Measurements from ENCODE around the gene CSNK2B. TPM values are rescaled to one million over a fixed set of nuclear protein-coding genes. Genes with fewer than 3 reads are reported as not detected.
A peak's percentile ranks its signal among the peaks of the same experiment; 100 is the strongest.

CSNK2B gene
- total RNA-seq, 8 experiments from 2014 or later = 112 to 225 (median 167) TPM

- in situ Hi-C loops (cut with MboI; ENCODE audit: low pct_unique_long_range_greater_than_20kb in 2 of 9, low sequenced_read_pairs in 9 of 9, unreplicated experiment in 9 of 9) = no loop called here
- Histone ChIP-seq H3K4me3 (no peak overlapping the region), H3K4me1 (replicated peaks in 1 of 2) (peaks cover 9 to 12% of the 10 kb centered on the region in 2 donors), H3K27ac (no peak overlapping the region)
- peak; percentile 34 to 82 (median 68) for ATAC-seq (replicated peaks in 6 of 8)
- 0 to 17% (median 0%) methylated on average over 1 of the region's 5 CpGs; no CpG with 5 or more reads in 7 of the 10 experiments for WGBS, 10 experiments
These were observed 48.3 kb downstream of the CSNK2B start for GRCh38 chr6:31713991-31714684.

GRCh38 chr6:31715022-31715958, 49.4 kb downstream of the CSNK2B start, which contains the start of gene LY6G6D:
Gene LY6G6D, plus strand, starts transcription at chr6:31715348. Its CDS starts 8 bp downstream, at chr6:31715356.
- 33 to 100% (median 73%) methylated on average over 1 to 4 of the region's 16 CpGs; no CpG with 5 or more reads in 4 of the 10 experiments for WGBS, 10 experiments
- no peak for ATAC-seq (replicated peaks in 6 of 8)
- Histone ChIP-seq H3K4me3 (no peak within 1 kb of the TSS), H3K4me1 (replicated peaks in 1 of 2) (peaks cover 9 to 12% of the 10 kb centered on the region in 2 donors), H3K27ac (no peak within 1 kb of the TSS)
- in situ Hi-C loops (cut with MboI; ENCODE audit: low pct_unique_long_range_greater_than_20kb in 2 of 9, low sequenced_read_pairs in 9 of 9, unreplicated experiment in 9 of 9) = no loop called here

GRCh38 chr6:31717499-31718222, 51.8 kb downstream of the CSNK2B start:
- H3K4me3 ChIP-seq = no peak overlapping the region
- in situ Hi-C loops (cut with MboI; ENCODE audit: low pct_unique_long_range_greater_than_20kb in 2 of 9, low sequenced_read_pairs in 9 of 9, unreplicated experiment in 9 of 9) = no loop called here
- no peak overlapping the region for H3K27ac ChIP-seq
- WGBS, 10 experiments = 60 to 100% (median 78%) methylated on average over 1 to 7 of the region's 10 CpGs; no CpG with 5 or more reads in 2 of the 10 experiments
- no peak for ATAC-seq (replicated peaks in 6 of 8)
- H3K4me1 ChIP-seq (replicated peaks in 1 of 2) = peaks cover 9 to 12% of the 10 kb centered on the region in 2 donors

- in situ Hi-C loops (cut with MboI; ENCODE audit: low pct_unique_long_range_greater_than_20kb in 2 of 9, low sequenced_read_pairs in 9 of 9, unreplicated experiment in 9 of 9) = no loop called here
- no peak overlapping the region for H3K27ac ChIP-seq
- no peak overlapping the region for H3K4me3 ChIP-seq
- ATAC-seq (replicated peaks in 6 of 8) = no peak
- H3K4me1 ChIP-seq (replicated peaks in 1 of 2) = peaks cover 9 to 12% of the 10 kb centered on the region in 2 donors
- 100% methylated on average over 1 of the region's 1 CpG; no CpG with 5 or more reads in 6 of the 10 experiments for WGBS, 10 experiments
These were observed 52.4 kb downstream of the CSNK2B start for GRCh38 chr6:31718265-31718664.

GRCh38 chr6:31719001-31719400, 53.1 kb downstream of the CSNK2B start:
- in situ Hi-C loops (cut with MboI; ENCODE audit: low pct_unique_long_range_greater_than_20kb in 2 of 9, low sequenced_read_pairs in 9 of 9, unreplicated experiment in 9 of 9) = no loop called here
- H3K4me3 ChIP-seq = no peak overlapping the region
- WGBS, 10 experiments = 47 to 100% (median 66%) methylated on average over 1 to 4 of the region's 6 CpGs; no CpG with 5 or more reads in 2 of the 10 experiments

More at GRCh38 chr6:31719001-31719400, 53.1 kb downstream of the CSNK2B start:
- H3K27ac ChIP-seq = no peak overlapping the region
- ATAC-seq (replicated peaks in 6 of 8) = no peak
- H3K4me1 ChIP-seq (replicated peaks in 1 of 2) = peaks cover 4 to 5% of the 10 kb centered on the region in 2 donors

Other genes starting within 250 kb of the CSNK2B start
- gene MICB, start 167.9 kb upstream of the CSNK2B start, total RNA-seq = 1 to 10 TPM in 5 of 8 experiments, under 1 TPM in 2, not detected in 1; 0.49 to 4.2 (median 1.9) TPM
- 1 to 10 TPM in 2 of 8 experiments, under 1 TPM in 5, not detected in 1; 0.38 to 1.9 (median 0.75) TPM for gene MCCD1, start 137.1 kb upstream of the CSNK2B start, total RNA-seq
- 100 to 1,000 TPM; 238 to 564 (median 386) TPM for gene DDX39B, start 124.1 kb upstream of the CSNK2B start, total RNA-seq
- gene ATP6V1G2, start 119.5 kb upstream of the CSNK2B start, total RNA-seq = 100 to 1,000 TPM in 2 of 8 experiments, 10 to 100 TPM in 3, 1 to 10 TPM in 2, under 1 TPM in 1; 0.25 to 110 (median 48.1) TPM
- 10 to 100 TPM; 24.2 to 44.5 (median 31.6) TPM for gene NFKBIL1, start 118.5 kb upstream of the CSNK2B start, total RNA-seq
- under 1 TPM in 6 of 8 experiments, not detected in 2; 0.11 to 0.76 (median 0.41) TPM for gene LTA, start 93.8 kb upstream of the CSNK2B start, total RNA-seq
- 1 to 10 TPM in 1 of 8 experiments, under 1 TPM in 3, not detected in 4; 0.17 to 3.9 (median 0.68) TPM for gene TNF, start 90.5 kb upstream of the CSNK2B start, total RNA-seq
- 1 to 10 TPM in 2 of 8 experiments, under 1 TPM in 5, not detected in 1; 0.18 to 1.9 (median 0.81) TPM for gene LTB, start 83.7 kb upstream of the CSNK2B start, total RNA-seq
- gene LST1, start 79.8 kb upstream of the CSNK2B start, total RNA-seq = 1 to 10 TPM in 2 of 8 experiments, under 1 TPM in 5, not detected in 1; 0.21 to 2.6 (median 0.63) TPM
- gene NCR3, start 73.1 kb upstream of the CSNK2B start, total RNA-seq = under 1 TPM in 3 of 8 experiments, not detected in 5; 0.29 to 0.71 (median 0.31) TPM
- gene AIF1, start 50.8 kb upstream of the CSNK2B start, total RNA-seq = 1 to 10 TPM in 5 of 8 experiments, not detected in 3; 1.1 to 3.1 (median 2.0) TPM
- gene PRRC2A, start 45.4 kb upstream of the CSNK2B start, total RNA-seq = 100 to 1,000 TPM in 4 of 8 experiments, 10 to 100 TPM in 4; 53.2 to 259 (median 92.0) TPM
- gene BAG6, start 13.4 kb upstream of the CSNK2B start, total RNA-seq = 100 to 1,000 TPM; 159 to 322 (median 247) TPM
- gene APOM, start 10.2 kb upstream of the CSNK2B start, total RNA-seq = 1 to 10 TPM; 2.3 to 6.8 (median 5.3) TPM
- 10 to 100 TPM; 10.8 to 24.6 (median 15.5) TPM for gene C6orf47, start 5.3 kb upstream of the CSNK2B start, total RNA-seq
- gene GPANK1, start 1.1 kb upstream of the CSNK2B start, total RNA-seq = 10 to 100 TPM; 15.2 to 27.2 (median 22.0) TPM
- 10 to 100 TPM in 2 of 8 experiments, 1 to 10 TPM in 6; 3.0 to 20.9 (median 6.3) TPM for gene LY6G5B, start 3.9 kb downstream of the CSNK2B start, total RNA-seq
- gene LY6G5C, start 15.0 kb downstream of the CSNK2B start, total RNA-seq = 1 to 10 TPM; 1.3 to 7.1 (median 2.8) TPM
- 10 to 100 TPM; 43.8 to 69.0 (median 52.5) TPM for gene ABHD16A, start 37.2 kb downstream of the CSNK2B start, total RNA-seq
- not detected for gene LY6G6F, start 40.8 kb downstream of the CSNK2B start, total RNA-seq
- not detected for gene LY6G6D, start 49.3 kb downstream of the CSNK2B start, total RNA-seq
- 1 to 10 TPM in 1 of 8 experiments, under 1 TPM in 4, not detected in 3; 0.16 to 1.6 (median 0.41) TPM for gene LY6G6C, start 55.7 kb downstream of the CSNK2B start, total RNA-seq
- gene MPIG6B, start 57.3 kb downstream of the CSNK2B start, total RNA-seq = 1 to 10 TPM in 2 of 8 experiments, under 1 TPM in 6; 0.18 to 1.8 (median 0.58) TPM
- gene DDAH2, start 63.2 kb downstream of the CSNK2B start, total RNA-seq = 100 to 1,000 TPM in 5 of 8 experiments, 10 to 100 TPM in 3; 15.5 to 168 (median 120) TPM
- gene CLIC1, start 70.5 kb downstream of the CSNK2B start, total RNA-seq = 100 to 1,000 TPM in 5 of 8 experiments, 10 to 100 TPM in 3; 73.5 to 627 (median 176) TPM
- gene MSH5, start 73.9 kb downstream of the CSNK2B start, total RNA-seq = 10 to 100 TPM in 5 of 8 experiments, 1 to 10 TPM in 3; 3.8 to 65.3 (median 11.3) TPM
- gene SAPCD1, start 96.6 kb downstream of the CSNK2B start, total RNA-seq = 1 to 10 TPM in 7 of 8 experiments, under 1 TPM in 1; 0.87 to 8.0 (median 2.7) TPM
- gene VWA7, start 111.2 kb downstream of the CSNK2B start, total RNA-seq = 1 to 10 TPM in 6 of 8 experiments, under 1 TPM in 2; 0.63 to 2.9 (median 1.4) TPM
- gene VARS1, start 129.7 kb downstream of the CSNK2B start, total RNA-seq = 100 to 1,000 TPM in 2 of 8 experiments, 10 to 100 TPM in 6; 26.4 to 135 (median 52.7) TPM
- 10 to 100 TPM; 34.8 to 79.8 (median 47.1) TPM for gene LSM2, start 140.9 kb downstream of the CSNK2B start, total RNA-seq
- gene HSPA1L, start 149.2 kb downstream of the CSNK2B start, total RNA-seq = 1 to 10 TPM; 1.0 to 4.3 (median 3.1) TPM
- 100 to 1,000 TPM in 2 of 8 experiments, 10 to 100 TPM in 6; 29.3 to 514 (median 92.4) TPM for gene HSPA1A, start 149.5 kb downstream of the CSNK2B start, total RNA-seq
- 100 to 1,000 TPM in 6 of 8 experiments, 10 to 100 TPM in 2; 68.6 to 489 (median 130) TPM for gene HSPA1B, start 161.7 kb downstream of the CSNK2B start, total RNA-seq
- 100 to 1,000 TPM in 1 of 8 experiments, 10 to 100 TPM in 7; 22.8 to 106 (median 36.2) TPM for gene NEU1, start 196.7 kb downstream of the CSNK2B start, total RNA-seq
- 1 to 10 TPM in 2 of 8 experiments, under 1 TPM in 5, not detected in 1; 0.07 to 1.0 (median 0.41) TPM for gene SLC44A4, start 212.9 kb downstream of the CSNK2B start, total RNA-seq
- 100 to 1,000 TPM in 1 of 8 experiments, 10 to 100 TPM in 7; 19.9 to 112 (median 60.3) TPM for gene EHMT2, start 231.6 kb downstream of the CSNK2B start, total RNA-seq
- 10 to 100 TPM in 6 of 8 experiments, 1 to 10 TPM in 2; 1.9 to 34.9 (median 15.9) TPM for gene ZBTB12, start 236.0 kb downstream of the CSNK2B start, total RNA-seq

Measured in motor neuron (in vitro differentiated cells).